ENCODE measurements around the gene GPX4. TPM values are rescaled to one million over a fixed set of nuclear protein-coding genes. Genes with fewer than 3 reads are reported as not detected.
A peak's percentile ranks its signal among the peaks of the same experiment; 100 is the strongest.

The GPX4 gene
- total RNA-seq, 4 donors from 2014 or later = 267 to 359 (median 344) TPM

- H3K27ac ChIP-seq = no peak overlapping the region
- TF ChIP-seq POLR2AphosphoS5 (IDR thresholded peaks at IDR 0.05) = no peak
- TF ChIP-seq, protein P1, sequence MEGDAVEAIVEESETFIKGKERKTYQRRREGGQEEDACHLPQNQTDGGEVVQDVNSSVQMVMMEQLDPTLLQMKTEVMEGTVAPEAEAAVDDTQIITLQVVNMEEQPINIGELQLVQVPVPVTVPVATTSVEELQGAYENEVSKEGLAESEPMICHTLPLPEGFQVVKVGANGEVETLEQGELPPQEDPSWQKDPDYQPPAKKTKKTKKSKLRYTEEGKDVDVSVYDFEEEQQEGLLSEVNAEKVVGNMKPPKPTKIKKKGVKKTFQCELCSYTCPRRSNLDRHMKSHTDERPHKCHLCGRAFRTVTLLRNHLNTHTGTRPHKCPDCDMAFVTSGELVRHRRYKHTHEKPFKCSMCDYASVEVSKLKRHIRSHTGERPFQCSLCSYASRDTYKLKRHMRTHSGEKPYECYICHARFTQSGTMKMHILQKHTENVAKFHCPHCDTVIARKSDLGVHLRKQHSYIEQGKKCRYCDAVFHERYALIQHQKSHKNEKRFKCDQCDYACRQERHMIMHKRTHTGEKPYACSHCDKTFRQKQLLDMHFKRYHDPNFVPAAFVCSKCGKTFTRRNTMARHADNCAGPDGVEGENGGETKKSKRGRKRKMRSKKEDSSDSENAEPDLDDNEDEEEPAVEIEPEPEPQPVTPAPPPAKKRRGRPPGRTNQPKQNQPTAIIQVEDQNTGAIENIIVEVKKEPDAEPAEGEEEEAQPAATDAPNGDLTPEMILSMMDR (IDR thresholded peaks at IDR 0.05) = no peak
- TF ChIP-seq POLR2A (IDR thresholded peaks at IDR 0.05) = no peak
- TF ChIP-seq EP300 (IDR thresholded peaks at IDR 0.05) = no peak
- peak in 1 of 2 donors; percentile 67 for DNase-seq (ENCODE audit: low spot score in 2 of 2)
- no peaks in the 10 kb centered on the region for H3K36me3 ChIP-seq
- H3K9me3 ChIP-seq = no peaks in the 10 kb centered on the region
- H3K4me1 ChIP-seq = peaks cover 57% of the 10 kb centered on the region
- peaks cover 41% of the 10 kb centered on the region for H3K27me3 ChIP-seq
- WGBS = 43% methylated on average over 17 of the region's 17 CpGs
- H3K4me3 ChIP-seq = peak overlapping the region; percentile 52
These were observed 37.5 kb upstream of the GPX4 start for GRCh38 chr19:1066251-1066747.

DNA sequence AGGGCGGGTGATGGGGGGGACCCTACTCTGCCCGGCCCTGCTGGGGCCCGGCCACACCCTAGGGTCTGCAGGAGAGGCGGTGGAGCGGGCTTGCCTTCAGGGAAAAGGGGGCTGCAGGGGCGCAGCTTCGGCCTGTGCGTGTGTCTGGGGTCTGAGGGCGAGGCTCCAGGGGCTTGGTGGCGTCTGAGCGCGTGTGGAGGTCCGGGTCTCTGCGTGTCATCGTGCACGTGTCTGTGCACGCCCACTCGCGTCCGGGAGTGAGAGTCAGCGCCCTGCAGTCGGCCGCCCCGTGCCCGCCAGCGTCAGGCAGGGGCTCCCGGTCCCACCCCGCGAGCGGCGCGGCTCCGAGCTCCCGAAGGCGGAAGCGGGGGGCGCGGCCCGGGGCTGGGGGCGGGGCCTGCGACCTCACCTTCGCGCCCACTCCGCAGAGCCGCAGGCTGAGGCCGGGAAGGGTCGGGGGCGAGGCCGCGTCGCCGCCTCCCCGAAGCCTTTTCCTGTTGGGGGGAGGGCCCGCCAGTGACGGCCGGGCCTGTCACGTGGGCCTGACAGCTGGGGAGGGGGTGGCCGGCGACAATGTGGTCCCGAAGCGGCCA lies 37.0 kb upstream of the GPX4 start, which contains the start of gene ARHGAP45:
TSS of gene ARHGAP45 (plus strand) at position 420 of the 593 bp plus-strand sequence. CDS start 239 bp downstream, outside the sequence.
- Histone ChIP-seq H3K36me3 (no peaks in the 10 kb centered on the region), H3K4me1 (peaks cover 62% of the 10 kb centered on the region), H3K27me3 (peaks cover 41% of the 10 kb centered on the region), H3K27ac (peak within 1 kb of the TSS; percentile 1), H3K9me3 (no peaks in the 10 kb centered on the region), H3K4me3 (peak within 1 kb of the TSS; percentile 52)
- peak in 1 of 2 donors; percentile 73 for DNase-seq (ENCODE audit: low spot score in 2 of 2)
- WGBS = 0% methylated on average over 3 of the region's 61 CpGs
- TF ChIP-seq POLR2AphosphoS5 (IDR thresholded peaks at IDR 0.05) (no peak), EP300 (IDR thresholded peaks at IDR 0.05) (no peak), POLR2A (IDR thresholded peaks at IDR 0.05) (no peak)
- TF ChIP-seq, protein P1 (IDR thresholded peaks at IDR 0.05) = no peak

DNA sequence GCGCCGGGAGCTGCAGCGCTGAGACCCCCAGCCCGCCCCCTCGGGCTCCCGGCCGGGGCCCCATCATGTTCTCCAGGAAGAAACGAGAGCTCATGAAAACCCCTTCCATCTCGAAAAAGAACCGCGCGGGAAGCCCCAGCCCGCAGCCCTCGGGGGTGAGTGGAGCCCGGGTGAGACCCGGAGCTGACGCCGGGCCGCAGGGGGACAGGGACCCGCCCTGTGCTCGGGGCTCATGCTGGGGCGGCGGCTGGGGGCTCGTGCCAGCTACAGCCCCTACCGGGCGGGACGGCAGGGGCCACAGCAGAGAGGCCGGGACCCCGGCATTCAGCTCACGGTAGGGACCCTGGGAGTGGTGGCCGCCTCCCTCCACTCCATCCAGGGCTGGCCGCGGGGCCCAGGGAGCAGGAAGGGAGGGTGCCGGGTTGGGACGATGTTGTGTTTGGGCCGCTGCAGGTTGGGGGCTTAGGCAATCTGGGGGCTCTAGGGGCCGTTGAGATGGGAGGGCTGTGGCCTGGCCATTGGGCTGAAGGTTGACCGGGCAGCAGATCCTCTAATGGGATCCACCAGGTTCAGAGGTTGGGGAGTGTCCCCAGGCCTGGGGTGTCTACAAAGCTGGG lies 36.3 kb upstream of the GPX4 start:
- 3% methylated on average over 7 of the region's 38 CpGs for WGBS
- DNase-seq (ENCODE audit: low spot score in 2 of 2) = peak in 1 of 2 donors; percentile 64
- Histone ChIP-seq H3K4me1 (peaks cover 62% of the 10 kb centered on the region), H3K27me3 (peaks cover 41% of the 10 kb centered on the region), H3K4me3 (peak overlapping the region; percentile 52), H3K9me3 (no peaks in the 10 kb centered on the region), H3K27ac (peak overlapping the region; percentile 1), H3K36me3 (no peaks in the 10 kb centered on the region)
- TF ChIP-seq POLR2AphosphoS5 (IDR thresholded peaks at IDR 0.05) = no peak
- TF ChIP-seq, protein P1 (IDR thresholded peaks at IDR 0.05) = no peak
- TF ChIP-seq EP300 (IDR thresholded peaks at IDR 0.05) = no peak
- TF ChIP-seq POLR2A (IDR thresholded peaks at IDR 0.05) = no peak

GRCh38 chr19:1068009-1069001 lies 35.5 kb upstream of the GPX4 start:
- H3K9me3 ChIP-seq = no peaks in the 10 kb centered on the region
- TF ChIP-seq EP300 (IDR thresholded peaks at IDR 0.05) = no peak
- no peak for TF ChIP-seq POLR2AphosphoS5 (IDR thresholded peaks at IDR 0.05)
- TF ChIP-seq POLR2A (IDR thresholded peaks at IDR 0.05) = no peak
- TF ChIP-seq, protein P1 (IDR thresholded peaks at IDR 0.05) = no peak
- H3K4me1 ChIP-seq = peaks cover 62% of the 10 kb centered on the region
- peak overlapping the region; percentile 26 for H3K27ac ChIP-seq
- no peaks in the 10 kb centered on the region for H3K36me3 ChIP-seq
- peaks cover 41% of the 10 kb centered on the region for H3K27me3 ChIP-seq
- 64% methylated on average over 21 of the region's 45 CpGs for WGBS
- H3K4me3 ChIP-seq = peak overlapping the region; percentile 52
- peak in 1 of 2 donors; percentile 76 for DNase-seq (ENCODE audit: low spot score in 2 of 2)

All from suprapubic skin (tissue), 4 donors.